Colonic mucosa (tissue), 4 donors: Measurements from ENCODE around the gene IQCE. TPM values are rescaled to one million over a fixed set of nuclear protein-coding genes. Genes with fewer than 3 reads are reported as not detected.

Experiments used
- DNase-seq: peaks from one replicate; pipeline ENCODE4 v3.0.0-alpha.2; 2020
- H3K27ac ChIP-seq: fragments of 200-600 bp; one replicate; pipeline ENCODE4 v1.8.0; 2021
- H3K27me3 ChIP-seq: fragments of 200-600 bp; one replicate; pipeline ENCODE4 v1.8.0; 2021
- H3K36me3 ChIP-seq: fragments of 200-600 bp; one replicate; pipeline ENCODE4 v1.8.0; 2021
- H3K4me1 ChIP-seq: fragments of 200-600 bp; one replicate; pipeline ENCODE4 v1.8.0; 2021; ENCODE audit warnings: mild to moderate bottlenecking
- H3K4me3 ChIP-seq: fragments of 200-600 bp; one replicate; pipeline ENCODE4 v1.8.0; 2021
- H3K9ac ChIP-seq, 2 donors: one replicate each; pipeline ENCODE4 v1.7.0; 2013; ENCODE audit warnings: control low read depth in 2 of 2, low read depth in 2 of 2, low read length in 2 of 2
- H3K9me3 ChIP-seq: fragments of 200-600 bp; one replicate; pipeline ENCODE4 v1.8.0; 2021
- CTCF ChIP-seq: fragments of 200-600 bp; IDR thresholded peaks from one replicate; pipeline ENCODE4 v1.8.0; 2022; ENCODE audit warnings: antibody characterized with exemption, mild to moderate bottlenecking
- intact Hi-C: fragments of 100-400 bp; cut with DNase I; formaldehyde crosslinking; loops from one replicate; pipeline ENCODE4 v1.14.1; 2022
- total RNA-seq, 2 donors: library from RNA; stranded (reverse); fragmentation: NEBNext Ultra II Directional in 1 of 2; extraction: Animal tissue kit (Norgen Biotek cat#: 25700) in 1 of 2; gene quantifications; one replicate each; pipeline ENCODE4 v1.2.1, GENCODE V29; 2021
- donor health status: healthy.
- donor health status: DM: no; HTN: no; CAD: no.
- donor health status: DM: no; HTN: no; CAD: no.

IQCE gene
- total RNA-seq, 2 donors from 2014 or later = 23.2 to 36.3 TPM

- Histone ChIP-seq H3K4me3 (no peak overlapping the region), H3K27ac (no peak overlapping the region), H3K9ac (no peak overlapping the region), H3K27me3 (no peaks in the 10 kb centered on the region), H3K36me3 (no peaks in the 10 kb centered on the region), H3K4me1 (no peaks in the 10 kb centered on the region), H3K9me3 (no peaks in the 10 kb centered on the region)
- intact Hi-C loops = no loop called here
- no peak for TF ChIP-seq CTCF
- DNase-seq = no peak
Observed at GRCh38 chr7:2541291-2542010, 17.3 kb upstream of the IQCE start.

GRCh38 chr7:2542011-2542915 lies 16.5 kb upstream of the IQCE start:
- intact Hi-C loops = no loop called here
- no peaks in the 10 kb centered on the region for H3K36me3 ChIP-seq
- H3K9me3 ChIP-seq = no peaks in the 10 kb centered on the region
- TF ChIP-seq CTCF = no peak
- no peaks in the 10 kb centered on the region for H3K27me3 ChIP-seq
- no peak overlapping the region for H3K4me3 ChIP-seq
- H3K27ac ChIP-seq = no peak overlapping the region
- no peak overlapping the region for H3K9ac ChIP-seq
- DNase-seq = no peak
- no peaks in the 10 kb centered on the region for H3K4me1 ChIP-seq

- H3K36me3 ChIP-seq = no peaks in the 10 kb centered on the region
- DNase-seq = no peak
Observed at GRCh38 chr7:2542916-2543871, 15.6 kb upstream of the IQCE start.

GRCh38 chr7:2544541-2545188 lies 14.1 kb upstream of the IQCE start:
- no peak for DNase-seq
- no peak for TF ChIP-seq CTCF
- Histone ChIP-seq H3K9ac (no peak overlapping the region), H3K27me3 (no peaks in the 10 kb centered on the region), H3K4me1 (no peaks in the 10 kb centered on the region), H3K9me3 (no peaks in the 10 kb centered on the region), H3K4me3 (no peak overlapping the region), H3K27ac (no peak overlapping the region), H3K36me3 (no peaks in the 10 kb centered on the region)
- intact Hi-C loops = no loop called here

More at GRCh38 chr7:2542916-2543871, 15.6 kb upstream of the IQCE start:
- no peak overlapping the region for H3K9ac ChIP-seq
- intact Hi-C loops = no loop called here
- no peaks in the 10 kb centered on the region for H3K9me3 ChIP-seq
- H3K4me1 ChIP-seq = no peaks in the 10 kb centered on the region
- no peaks in the 10 kb centered on the region for H3K27me3 ChIP-seq
- H3K4me3 ChIP-seq = no peak overlapping the region
- no peak overlapping the region for H3K27ac ChIP-seq
- TF ChIP-seq CTCF = no peak
